Measurements from ENCODE around the gene LAMA2.

DNA sequence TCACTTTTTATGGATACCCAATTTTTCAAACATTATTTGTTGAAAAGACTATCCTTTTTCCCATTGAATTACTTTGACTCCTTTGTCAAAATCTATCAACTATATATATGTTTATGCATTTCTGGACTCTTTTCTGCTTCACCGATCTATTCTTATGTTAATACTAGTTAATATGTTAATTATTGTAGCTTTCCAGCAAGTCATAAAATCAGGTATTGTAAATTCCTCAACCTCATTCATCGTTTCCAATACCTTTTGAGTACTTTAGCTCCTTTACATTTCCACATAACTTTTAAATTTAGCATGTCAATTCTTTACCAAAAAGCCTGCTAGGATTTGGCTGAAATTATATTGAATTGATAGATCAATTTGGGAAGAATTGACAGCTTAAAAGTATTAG is 419.7 kb downstream of the LAMA2 start:
- TF ChIP-seq CTCF (IDR thresholded peaks at IDR 0.05; ENCODE audit: control extremely low read depth in 1 of 3, insufficient read depth in 1 of 3, low read depth in 1 of 3, low read length in 3 of 3): no peak
- TF ChIP-seq RFX5 (IDR thresholded peaks at IDR 0.05; ENCODE audit: borderline replicate concordance, low read depth, low read length): no peak
- no peak for TF ChIP-seq TAF1 (IDR thresholded peaks at IDR 0.05; ENCODE audit: low read depth, low read length)
- no peak for TF ChIP-seq MAFK (IDR thresholded peaks at IDR 0.05; ENCODE audit: low read depth, low read length)
- no peak for TF ChIP-seq EZH2 (IDR thresholded peaks at IDR 0.05; ENCODE audit: low read depth, low read length, severe bottlenecking)
- no peak for TF ChIP-seq EP300 (IDR thresholded peaks at IDR 0.05; ENCODE audit: borderline replicate concordance in 1 of 2, low read depth in 2 of 2, low read length in 2 of 2)
- TF ChIP-seq ZNF274 (IDR thresholded peaks at IDR 0.05; ENCODE audit: borderline replicate concordance, extremely low read depth, low read length): no peak
- TF ChIP-seq RXRA (IDR thresholded peaks at IDR 0.05; ENCODE audit: insufficient read depth, low read depth, low read length): no peak
- no peak for TF ChIP-seq POLR2AphosphoS5 (IDR thresholded peaks at IDR 0.05; ENCODE audit: low read depth, low read length)
